Measurements from ENCODE around the gene SP1.
A peak's percentile ranks its signal among the peaks of the same experiment; 100 is the strongest.
"Not testable (repeated sequence)": the region's sequence is repeated elsewhere in the genome, so short reads cannot be mapped to it uniquely, and the experiment has no call there.

The SP1 gene

DNA sequence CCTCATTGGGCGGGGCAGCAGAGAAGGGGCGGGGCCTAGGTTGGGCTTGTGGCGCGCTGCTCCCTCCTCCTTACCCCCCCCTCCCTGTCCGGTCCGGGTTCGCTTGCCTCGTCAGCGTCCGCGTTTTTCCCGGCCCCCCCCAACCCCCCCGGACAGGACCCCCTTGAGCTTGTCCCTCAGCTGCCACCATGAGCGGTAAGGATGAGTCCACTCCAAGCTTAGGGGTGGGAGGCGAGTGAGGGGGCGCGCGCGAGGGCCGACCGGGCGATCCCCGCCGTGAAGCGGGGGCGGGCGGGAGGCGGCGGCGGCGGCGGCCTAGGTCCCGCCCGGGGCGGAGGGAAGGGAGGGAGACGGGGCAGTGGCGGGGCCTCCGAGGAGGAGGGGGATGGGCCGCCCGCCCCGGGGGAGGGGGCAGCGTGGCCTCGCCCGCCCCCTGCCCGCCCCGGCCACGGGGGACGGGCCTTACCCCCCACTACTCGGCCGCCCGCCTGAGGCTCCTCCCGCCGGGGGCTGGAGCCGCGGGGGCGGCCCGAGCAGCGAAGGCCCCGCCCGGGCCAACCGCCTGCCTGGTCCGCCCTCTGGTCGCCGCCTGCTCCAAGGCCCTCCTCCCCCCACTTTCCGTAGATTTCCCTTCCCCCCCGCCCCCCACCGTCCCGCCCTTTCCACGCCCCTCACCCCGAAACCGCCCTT is at the start of gene SP1:
Gene SP1, plus strand, starts transcription at position 73 of the 690 bp plus-strand sequence. Its CDS starts 116 bp downstream, at position 189.
- Mint-ChIP-seq H3K36me3 (peaks cover 17% of the 10 kb centered on the region), H3K27ac (peak within 1 kb of the TSS; percentile 95), H3K4me1 (peaks cover 38% of the 10 kb centered on the region), H3K27me3 (no peaks in the 10 kb centered on the region), H3K9me3 (no peaks in the 10 kb centered on the region), H3K4me3 (peak within 1 kb of the TSS; percentile 97)

DNA sequence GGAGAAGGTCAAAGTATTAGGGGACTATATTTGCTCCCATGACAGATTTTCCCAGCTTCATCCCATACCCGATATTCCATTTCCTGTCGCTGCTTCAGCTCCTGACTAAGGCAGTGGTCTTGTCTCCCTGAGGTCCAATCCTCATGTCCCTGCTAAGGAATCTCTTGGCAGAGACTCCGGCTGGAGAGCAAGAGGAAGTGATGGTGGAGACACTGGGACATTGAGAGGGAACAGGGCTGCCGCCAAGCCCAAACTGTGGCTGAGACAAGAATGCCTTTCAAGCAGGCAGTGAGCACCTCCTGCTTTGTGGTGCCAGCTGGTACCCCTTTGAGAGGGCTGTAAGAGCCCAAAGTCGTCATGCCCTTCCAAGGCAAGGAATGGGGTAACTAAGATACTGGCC is 49.3 kb upstream of the SP1 start:
- Mint-ChIP-seq H3K36me3 (no peaks in the 10 kb centered on the region), H3K9me3 (no peaks in the 10 kb centered on the region), H3K4me3 (no peak overlapping the region), H3K27me3 (peaks cover 3% of the 10 kb centered on the region), H3K27ac (no peak overlapping the region), H3K4me1 (no peaks in the 10 kb centered on the region)

DNA sequence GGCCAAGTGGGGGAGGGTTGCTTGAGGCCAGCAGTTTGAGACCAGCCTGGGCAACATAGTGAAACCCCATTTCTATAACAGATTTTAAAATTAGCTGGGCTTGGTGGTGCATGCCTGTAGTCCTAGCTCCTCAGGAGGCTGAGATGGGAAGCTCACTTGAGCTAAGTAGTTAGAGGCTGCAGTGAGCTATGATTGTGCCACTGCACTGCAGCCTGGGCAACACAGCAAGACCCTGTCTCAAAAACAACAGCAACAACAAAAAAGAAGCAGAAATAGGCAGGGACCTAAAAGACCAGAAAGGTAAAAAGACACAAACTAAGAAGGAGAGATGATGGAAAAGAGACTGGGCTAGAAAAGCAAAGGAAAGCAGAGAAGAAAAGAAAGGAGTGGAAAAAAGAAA is 47.6 kb upstream of the SP1 start:
- not testable (repeated sequence) for H3K4me3 Mint-ChIP-seq, H3K36me3 Mint-ChIP-seq, H3K4me1 Mint-ChIP-seq, H3K9me3 Mint-ChIP-seq, H3K27ac Mint-ChIP-seq
- peaks cover 13% of the 10 kb centered on the region for H3K27me3 Mint-ChIP-seq

DNA sequence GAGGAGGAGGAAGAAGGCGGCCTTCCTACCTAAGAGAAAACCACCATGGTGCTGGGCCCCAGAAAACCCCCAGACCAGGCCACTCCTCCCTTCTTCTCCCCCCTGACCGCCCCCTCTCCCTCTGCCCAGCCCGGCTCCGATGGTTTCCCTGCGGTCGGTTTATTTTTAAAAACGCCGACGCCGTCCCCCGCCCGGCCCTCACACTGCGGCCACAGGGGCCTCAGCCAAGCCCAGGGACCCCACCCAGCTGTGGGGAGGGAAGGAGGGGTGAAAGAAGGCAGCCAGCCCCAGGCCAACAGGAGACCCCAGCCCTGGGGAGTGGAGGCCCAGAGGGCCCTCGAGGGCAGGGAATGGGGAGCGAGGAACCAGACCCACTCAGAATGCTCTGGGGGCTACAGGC is 47.2 kb upstream of the SP1 start:
- H3K36me3 Mint-ChIP-seq: no peaks in the 10 kb centered on the region
- no peak overlapping the region for H3K4me3 Mint-ChIP-seq
- peaks cover 3% of the 10 kb centered on the region for H3K4me1 Mint-ChIP-seq
- H3K27me3 Mint-ChIP-seq: peaks cover 16% of the 10 kb centered on the region
- no peaks in the 10 kb centered on the region for H3K9me3 Mint-ChIP-seq
- H3K27ac Mint-ChIP-seq: no peak overlapping the region

DNA sequence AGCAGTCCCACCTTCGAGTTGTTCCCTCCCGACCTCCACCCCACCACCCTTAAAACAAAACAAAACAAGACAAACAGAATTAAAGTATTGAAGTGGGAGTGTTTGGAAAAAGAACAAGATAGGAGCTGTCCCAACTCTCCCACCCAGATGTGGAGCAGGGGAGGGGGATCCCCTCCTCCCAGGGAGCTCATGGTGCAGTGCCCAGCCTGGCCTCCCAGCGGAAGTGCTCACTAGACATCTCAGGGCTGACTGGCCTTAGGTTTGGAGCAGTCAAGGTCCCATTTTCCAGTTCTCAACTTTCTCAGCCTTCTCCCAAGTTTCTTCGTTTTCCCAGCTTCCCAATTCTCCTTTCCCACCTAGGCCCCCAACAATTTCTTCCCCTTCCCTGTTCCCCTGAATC is 46.7 kb upstream of the SP1 start:
- H3K36me3 Mint-ChIP-seq: no peaks in the 10 kb centered on the region
- H3K27me3 Mint-ChIP-seq: peaks cover 20% of the 10 kb centered on the region
- H3K9me3 Mint-ChIP-seq: no peaks in the 10 kb centered on the region
- H3K4me1 Mint-ChIP-seq: peaks cover 5% of the 10 kb centered on the region
- no peak overlapping the region for H3K4me3 Mint-ChIP-seq
- no peak overlapping the region for H3K27ac Mint-ChIP-seq

DNA sequence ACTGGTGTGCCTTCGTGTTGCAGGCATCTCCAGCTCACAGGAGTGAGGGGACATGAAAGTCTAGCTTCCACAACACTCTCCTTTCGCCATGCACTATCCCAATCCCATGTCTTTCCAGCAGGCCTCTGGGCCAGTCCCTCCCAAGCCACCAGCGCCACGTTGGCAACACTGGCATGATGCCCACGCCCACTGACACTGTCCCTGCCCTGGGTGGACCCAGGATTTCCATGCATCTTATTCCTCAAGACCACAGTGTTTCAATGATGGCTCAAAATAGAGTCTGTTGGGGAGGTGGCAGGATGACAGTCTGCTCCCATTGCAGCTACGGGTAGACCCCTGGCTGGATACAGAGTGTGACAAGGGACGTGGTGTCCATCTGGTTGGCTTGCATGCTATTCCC is 46.1 kb upstream of the SP1 start:
- Mint-ChIP-seq H3K36me3 (no peaks in the 10 kb centered on the region), H3K27me3 (peaks cover 23% of the 10 kb centered on the region), H3K4me3 (no peak overlapping the region), H3K9me3 (no peaks in the 10 kb centered on the region), H3K27ac (no peak overlapping the region), H3K4me1 (peaks cover 5% of the 10 kb centered on the region)

DNA sequence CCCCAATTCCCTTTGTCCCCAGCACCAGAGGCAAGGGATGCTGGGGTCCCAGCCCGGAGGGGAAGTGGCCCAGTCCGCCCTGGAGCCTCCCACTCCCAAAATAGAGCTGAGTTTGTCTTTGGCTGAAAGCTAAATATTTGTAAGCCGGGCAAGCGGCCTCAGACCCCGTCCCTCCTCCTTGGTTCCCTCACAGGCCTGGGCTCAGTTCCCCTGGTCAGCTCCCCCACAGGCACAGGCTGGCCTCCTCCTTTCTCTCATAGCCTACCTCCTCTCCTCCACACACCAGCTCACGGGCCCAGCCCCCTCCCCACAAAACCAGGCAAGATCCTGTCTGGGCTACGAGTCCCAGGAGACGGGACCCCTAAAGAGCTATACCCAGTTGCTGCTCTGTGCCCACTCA is 45.2 kb upstream of the SP1 start:
- Mint-ChIP-seq H3K27me3 (peaks cover 23% of the 10 kb centered on the region), H3K4me1 (peaks cover 5% of the 10 kb centered on the region), H3K4me3 (no peak overlapping the region), H3K36me3 (no peaks in the 10 kb centered on the region), H3K9me3 (no peaks in the 10 kb centered on the region), H3K27ac (no peak overlapping the region)

DNA sequence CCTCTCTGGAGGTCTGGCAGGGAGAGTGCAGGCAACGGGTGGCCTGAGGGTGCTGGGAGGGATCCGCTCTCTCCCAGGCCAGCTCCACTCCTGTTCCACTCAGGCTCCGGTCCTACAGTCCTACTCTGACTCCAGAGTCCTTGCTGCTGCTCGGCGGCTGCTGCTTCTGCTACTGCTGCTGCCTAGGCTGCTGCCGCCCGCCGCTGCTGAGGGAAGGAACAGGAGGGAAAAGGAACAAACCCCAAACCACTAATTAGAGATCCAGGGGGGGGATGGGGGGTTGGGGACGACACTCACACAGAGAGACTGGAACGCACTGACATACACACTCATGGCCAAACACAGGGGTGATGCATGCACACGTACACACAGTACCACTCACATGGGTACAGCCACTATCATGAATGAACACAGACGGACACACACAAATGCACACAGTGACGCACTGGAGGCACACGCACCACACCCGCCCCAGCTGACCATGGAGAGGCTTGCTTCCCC is 43.7 kb upstream of the SP1 start, which contains the start of gene SP7:
Gene SP7, minus strand, starts transcription at position 174 of the 501 bp plus-strand sequence. CDS start 708 bp downstream, outside the sequence.
- no peak within 1 kb of the TSS for H3K27ac Mint-ChIP-seq
- no peak within 1 kb of the TSS for H3K4me3 Mint-ChIP-seq
- peaks cover 23% of the 10 kb centered on the region for H3K27me3 Mint-ChIP-seq

DNA sequence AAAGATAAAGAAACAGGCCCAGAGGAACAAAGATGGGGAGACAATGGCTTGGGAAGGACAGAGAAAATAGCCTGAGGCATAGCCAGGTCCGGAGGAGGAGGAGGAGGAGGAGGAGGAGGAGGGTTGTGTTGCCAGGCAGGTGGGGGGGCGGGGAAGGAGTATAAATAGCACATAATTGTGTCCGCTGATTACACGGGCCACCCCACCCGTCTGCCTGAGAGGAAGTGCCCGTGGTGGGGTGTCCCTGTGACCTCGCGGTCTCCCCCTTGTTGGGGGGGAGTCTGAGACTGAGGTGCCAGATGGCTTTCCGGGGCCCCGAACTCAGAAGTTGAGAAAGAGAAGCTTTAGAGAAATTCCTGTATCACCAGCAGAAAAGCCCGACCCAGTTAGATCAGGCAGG is 42.0 kb upstream of the SP1 start:
- no peaks in the 10 kb centered on the region for H3K36me3 Mint-ChIP-seq
- H3K9me3 Mint-ChIP-seq: no peaks in the 10 kb centered on the region
- peaks cover 8% of the 10 kb centered on the region for H3K4me1 Mint-ChIP-seq
- peaks cover 21% of the 10 kb centered on the region for H3K27me3 Mint-ChIP-seq
- H3K27ac Mint-ChIP-seq: no peak overlapping the region
- no peak overlapping the region for H3K4me3 Mint-ChIP-seq

More for the DNA sequence above, 43.7 kb upstream of the SP1 start, which contains the start of gene SP7:
- H3K9me3 Mint-ChIP-seq: no peaks in the 10 kb centered on the region
- H3K36me3 Mint-ChIP-seq: no peaks in the 10 kb centered on the region
- peaks cover 5% of the 10 kb centered on the region for H3K4me1 Mint-ChIP-seq

DNA sequence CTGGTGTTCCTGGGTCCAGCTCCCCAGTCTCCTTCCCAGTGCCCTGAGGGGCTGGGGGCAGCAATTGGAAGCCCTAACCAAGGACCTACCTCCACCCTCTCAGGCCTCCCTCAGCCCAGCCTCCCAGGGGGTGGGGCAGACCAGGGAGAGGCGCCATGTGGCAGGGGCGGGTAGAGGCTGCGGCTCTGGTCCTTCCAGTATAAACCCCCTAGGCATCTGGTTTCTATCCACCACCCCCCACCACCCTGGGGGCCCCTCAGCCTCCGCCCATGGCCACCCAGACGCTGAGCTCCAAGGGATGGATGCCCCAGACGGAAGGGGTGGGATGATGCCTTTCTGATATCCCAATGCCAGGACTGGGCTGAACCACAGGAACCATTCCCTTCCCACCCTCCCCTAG is 41.1 kb upstream of the SP1 start:
- Mint-ChIP-seq H3K36me3 (no peaks in the 10 kb centered on the region), H3K4me3 (no peak overlapping the region), H3K4me1 (peaks cover 16% of the 10 kb centered on the region), H3K9me3 (no peaks in the 10 kb centered on the region), H3K27me3 (peaks cover 19% of the 10 kb centered on the region), H3K27ac (no peak overlapping the region)

DNA sequence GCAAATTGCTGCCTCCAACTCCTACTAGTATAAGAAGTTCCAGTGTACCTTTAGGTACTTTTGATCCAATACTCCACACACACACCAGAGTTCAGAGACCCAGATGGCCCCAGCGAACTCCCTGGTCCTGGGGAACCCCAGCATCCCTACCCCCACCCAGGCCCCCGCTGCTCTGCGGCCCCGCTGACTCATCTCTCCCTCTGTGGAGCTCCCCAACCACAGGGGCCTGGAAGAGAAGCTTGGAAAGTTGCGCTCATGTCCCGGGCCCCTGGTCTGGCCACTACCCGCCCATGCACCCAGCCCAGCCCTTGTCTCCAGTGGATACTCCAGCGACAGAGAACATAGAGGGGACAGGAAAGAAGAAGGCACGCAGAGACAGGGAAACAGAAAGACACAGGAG is 39.6 kb upstream of the SP1 start:
- peaks cover 28% of the 10 kb centered on the region for H3K4me1 Mint-ChIP-seq
- H3K36me3 Mint-ChIP-seq: no peaks in the 10 kb centered on the region
- no peak overlapping the region for H3K27ac Mint-ChIP-seq
- H3K9me3 Mint-ChIP-seq: no peaks in the 10 kb centered on the region
- H3K4me3 Mint-ChIP-seq: no peak overlapping the region
- H3K27me3 Mint-ChIP-seq: peaks cover 19% of the 10 kb centered on the region

DNA sequence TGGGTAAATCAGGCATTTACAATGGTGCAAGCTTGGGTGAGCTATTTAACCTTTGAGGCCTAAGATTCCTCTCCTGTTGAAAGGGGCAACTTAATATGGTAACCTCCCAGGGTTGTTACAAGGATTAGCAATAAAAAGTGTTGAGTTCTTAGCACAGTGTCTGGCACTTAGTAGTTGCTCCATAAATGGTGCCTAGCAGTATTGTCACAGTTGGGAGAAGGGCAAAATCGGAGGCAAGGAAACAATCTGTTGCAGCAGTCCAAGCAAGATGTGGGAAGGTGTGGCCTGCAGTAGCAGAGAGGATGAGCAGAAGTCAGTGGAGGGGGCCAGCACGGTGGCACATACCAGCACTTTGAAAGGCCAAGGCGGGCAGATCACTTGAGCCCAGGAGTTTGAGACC is 36.5 kb upstream of the SP1 start:
- Mint-ChIP-seq H3K36me3 (no peaks in the 10 kb centered on the region), H3K9me3 (no peaks in the 10 kb centered on the region), H3K27me3 (peaks cover under 1% of the 10 kb centered on the region), H3K4me1 (peaks cover 22% of the 10 kb centered on the region), H3K4me3 (peak overlapping the region; percentile 61), H3K27ac (no peak overlapping the region)

DNA sequence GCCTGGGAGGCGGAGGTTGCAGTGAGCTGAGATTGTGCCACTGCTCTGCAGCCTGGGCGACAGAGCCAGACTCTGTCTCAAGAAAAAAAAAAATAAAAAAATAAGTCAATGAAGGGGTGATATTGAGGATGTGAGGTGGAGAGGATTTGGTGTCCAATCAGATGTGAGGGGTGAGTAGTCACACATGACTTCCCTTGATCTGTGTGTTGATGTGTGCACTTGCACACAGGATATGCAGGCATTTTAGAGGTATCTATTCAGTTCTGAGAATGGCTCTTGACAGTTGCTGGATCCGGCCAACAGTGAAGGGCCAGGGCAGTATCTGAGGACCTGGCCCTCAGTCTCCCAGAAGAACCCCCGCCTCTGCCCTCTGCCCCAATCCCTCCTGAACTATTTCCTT is 36.0 kb upstream of the SP1 start:
- Mint-ChIP-seq H3K27ac (peak overlapping the region; percentile 14), H3K4me3 (peak overlapping the region; percentile 70), H3K27me3 (no peaks in the 10 kb centered on the region), H3K4me1 (peaks cover 22% of the 10 kb centered on the region), H3K9me3 (no peaks in the 10 kb centered on the region), H3K36me3 (no peaks in the 10 kb centered on the region)

DNA sequence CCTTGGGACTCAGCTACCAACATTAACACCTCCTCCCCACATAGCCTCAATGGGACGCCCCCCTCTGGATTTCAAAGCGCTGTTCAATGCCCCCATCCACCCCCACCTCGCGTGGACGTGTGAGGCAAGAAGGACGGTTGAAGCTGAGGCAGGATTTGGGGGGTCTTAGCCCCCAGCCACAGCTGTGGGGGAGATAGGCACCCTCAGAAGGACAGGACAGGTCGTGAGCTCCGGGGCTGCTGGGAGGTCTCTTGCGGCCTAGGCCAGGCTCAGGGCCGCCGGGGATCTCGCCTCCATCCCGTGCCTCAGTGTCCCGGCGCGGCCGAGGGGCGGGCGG is 35.5 kb upstream of the SP1 start:
- peaks cover 22% of the 10 kb centered on the region for H3K4me1 Mint-ChIP-seq
- H3K9me3 Mint-ChIP-seq: no peaks in the 10 kb centered on the region
- no peaks in the 10 kb centered on the region for H3K36me3 Mint-ChIP-seq
- H3K27ac Mint-ChIP-seq: no peak overlapping the region
- no peaks in the 10 kb centered on the region for H3K27me3 Mint-ChIP-seq
- H3K4me3 Mint-ChIP-seq: peak overlapping the region; percentile 70

DNA sequence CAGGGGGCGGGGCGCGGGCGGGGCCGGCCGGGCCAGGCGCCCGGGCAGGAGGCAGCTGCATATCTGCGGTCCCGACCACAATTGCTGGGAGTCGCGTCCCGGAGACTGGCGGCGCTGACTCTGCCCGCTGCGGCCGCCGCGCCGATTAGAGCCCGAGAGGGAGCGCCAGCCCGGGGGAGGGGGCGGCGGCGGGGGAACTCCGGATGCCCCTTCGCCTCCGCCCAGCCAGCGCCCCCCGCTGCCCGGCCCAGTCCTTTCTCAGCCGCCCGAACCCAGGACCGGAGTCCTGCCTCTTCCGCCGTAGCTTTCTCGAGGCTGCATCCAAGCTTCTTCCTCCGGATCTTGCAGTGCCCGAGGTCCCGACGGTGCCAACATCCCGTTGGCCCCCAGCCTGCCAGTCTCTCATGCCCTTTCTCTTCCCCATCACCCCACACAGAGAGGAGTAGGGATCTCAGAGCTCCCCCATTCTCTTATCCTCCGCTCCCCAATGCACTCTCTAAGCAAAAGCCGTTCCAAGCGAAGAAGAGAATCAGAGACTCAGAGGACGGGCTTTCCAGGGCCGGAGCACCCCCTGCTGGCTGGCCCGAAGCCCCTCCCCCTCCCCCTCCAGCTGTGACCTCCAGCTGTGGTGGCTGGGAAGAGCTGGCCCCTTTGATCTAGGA is 35.0 kb upstream of the SP1 start:
- Mint-ChIP-seq H3K4me1 (peaks cover 22% of the 10 kb centered on the region), H3K4me3 (peak overlapping the region; percentile 99), H3K36me3 (no peaks in the 10 kb centered on the region), H3K27me3 (no peaks in the 10 kb centered on the region), H3K27ac (peak overlapping the region; percentile 93), H3K9me3 (no peaks in the 10 kb centered on the region)

DNA sequence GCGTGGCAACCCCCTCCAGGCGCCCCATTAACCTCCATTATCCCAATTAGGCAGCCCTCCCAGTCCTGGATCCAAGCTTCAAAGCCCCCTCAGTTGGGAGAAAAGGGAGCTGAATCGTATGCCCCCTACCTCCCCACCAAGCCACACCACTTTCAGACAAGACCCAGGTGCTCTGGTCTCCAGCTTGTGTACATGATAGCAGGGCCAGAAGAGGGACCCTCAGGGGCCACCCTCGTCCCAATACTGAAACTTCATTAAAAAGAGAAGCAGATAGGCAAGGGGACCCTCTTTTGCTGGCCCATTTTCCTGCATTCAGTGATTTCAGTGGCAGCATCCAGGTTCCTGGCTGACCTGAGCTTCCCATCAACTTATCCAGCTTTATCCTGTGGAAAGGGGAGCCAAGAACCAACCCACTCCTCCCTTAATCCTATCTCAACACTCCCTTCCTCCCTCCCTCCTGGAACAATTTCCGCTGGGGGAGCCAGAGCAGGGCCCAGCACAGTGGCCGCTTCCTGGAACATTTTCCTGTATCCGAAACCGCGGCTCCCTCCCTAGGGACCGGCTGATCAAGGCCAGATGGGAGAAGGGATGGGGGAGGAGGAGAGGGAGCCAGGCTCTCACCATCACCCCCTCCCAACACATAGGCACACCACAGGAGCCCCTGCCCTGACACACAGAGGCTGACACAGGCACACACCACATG is 34.3 kb upstream of the SP1 start:
- H3K4me3 Mint-ChIP-seq: peak overlapping the region; percentile 99
- no peaks in the 10 kb centered on the region for H3K9me3 Mint-ChIP-seq
- H3K27ac Mint-ChIP-seq: no peak overlapping the region
- H3K27me3 Mint-ChIP-seq: no peaks in the 10 kb centered on the region
- peaks cover 22% of the 10 kb centered on the region for H3K4me1 Mint-ChIP-seq
- no peaks in the 10 kb centered on the region for H3K36me3 Mint-ChIP-seq
